Endodermal cell (in vitro differentiated cells): ENCODE data around the gene RRAS. TPM values are rescaled to one million over a fixed set of nuclear protein-coding genes. Genes with fewer than 3 reads are reported as not detected.
"Not testable (repeated sequence)": the region's sequence is repeated elsewhere in the genome, so short reads cannot be mapped to it uniquely, and the experiment has no call there.

ENCODE experiments used
- DNase-seq: peaks from one replicate; pipeline ENCODE4 v3.0.0-alpha.2; 2017
- H3K27ac ChIP-seq: 2 replicates; pipeline ENCODE4 v1.5.1; 2013; ENCODE audit warnings: mild to moderate bottlenecking, low read depth, low read length, moderate library complexity
- H3K27me3 ChIP-seq: 2 replicates; pipeline ENCODE4 v1.6.1; 2013; ENCODE audit warnings: mild to moderate bottlenecking, low read length, moderate library complexity; ENCODE audit not compliant: insufficient read depth, control insufficient read depth, poor library complexity, severe bottlenecking
- H3K36me3 ChIP-seq: 2 replicates; pipeline ENCODE4 v1.7.0; 2013; ENCODE audit warnings: mild to moderate bottlenecking, low read length, moderate library complexity; ENCODE audit not compliant: control insufficient read depth, insufficient read depth
- H3K4me1 ChIP-seq: one replicate; pipeline ENCODE4 v1.7.0; 2013; ENCODE audit warnings: low read length; ENCODE audit not compliant: control insufficient read depth, insufficient read depth
- H3K4me3 ChIP-seq: 2 replicates; pipeline ENCODE4 v1.5.1; 2013; ENCODE audit warnings: mild to moderate bottlenecking, low read length, moderate library complexity
- H3K9ac ChIP-seq: 2 replicates; pipeline ENCODE4 v1.6.1; 2013; ENCODE audit warnings: mild to moderate bottlenecking, low read length, moderate library complexity; ENCODE audit not compliant: poor library complexity, severe bottlenecking; ENCODE audit errors: extremely low read depth
- H3K9me3 ChIP-seq: 2 replicates; pipeline ENCODE4 v1.6.1; 2013; ENCODE audit warnings: mild to moderate bottlenecking, low read length, moderate library complexity; ENCODE audit not compliant: control insufficient read depth
- H3K27ac Mint-ChIP-seq: 2 replicates; pipeline ENCODE4 v1.8.0; 2020; ENCODE audit warnings: mixed read lengths
- H3K27me3 Mint-ChIP-seq: 2 replicates; pipeline ENCODE4 v1.8.0; 2021; ENCODE audit warnings: mild to moderate bottlenecking, mixed read lengths; ENCODE audit not compliant: insufficient read depth
- H3K36me3 Mint-ChIP-seq: 2 replicates; pipeline ENCODE4 v1.8.0; 2020; ENCODE audit warnings: low read depth, mixed read lengths
- H3K4me1 Mint-ChIP-seq: 2 replicates; pipeline ENCODE4 v1.8.0; 2020; ENCODE audit warnings: mixed read lengths
- H3K4me3 Mint-ChIP-seq: 2 replicates; pipeline ENCODE4 v1.8.0; 2020; ENCODE audit warnings: mild to moderate bottlenecking, moderate library complexity, mixed read lengths
- H3K9me3 Mint-ChIP-seq: 2 replicates; pipeline ENCODE4 v1.8.0; 2020; ENCODE audit warnings: mild to moderate bottlenecking, mixed read lengths
- WGBS, 2 experiments: methylation state at CpG; one replicate each; pipeline versions ENCODE4 v1.1.5 to v1.1.7; 2013; ENCODE audit warnings: missing lambda C conversion rate in 2 of 2, mixed read lengths in 1 of 2; ENCODE audit not compliant: insufficient coverage in 1 of 2, insufficient read length in 1 of 2; 5-methylcytosine and 5-hydroxymethylcytosine counted together
- total RNA-seq, 2 donors: library from RNA; stranded (reverse); fragmentation: NEBNext Ultra II Directional in 1 of 2; extraction: Animal tissue kit (Norgen Biotek cat#: 25700) in 1 of 2; gene quantifications; 2 replicates in 1 of 2; 3 replicates in 1 of 2; pipeline ENCODE4 v1.2.1, GENCODE V29; 2021
- TF ChIP-seq, protein P1 (sequence below): fragments of 200-600 bp; sonication (generic); conservative IDR thresholded peaks from 2 replicates; pipeline ENCODE4 v1.5.0; 2021; ENCODE audit warnings: antibody characterized with exemption, mild to moderate bottlenecking

Gene RRAS
- total RNA-seq, 2 donors from 2014 or later = 5.8 to 7.3 TPM

DNA sequence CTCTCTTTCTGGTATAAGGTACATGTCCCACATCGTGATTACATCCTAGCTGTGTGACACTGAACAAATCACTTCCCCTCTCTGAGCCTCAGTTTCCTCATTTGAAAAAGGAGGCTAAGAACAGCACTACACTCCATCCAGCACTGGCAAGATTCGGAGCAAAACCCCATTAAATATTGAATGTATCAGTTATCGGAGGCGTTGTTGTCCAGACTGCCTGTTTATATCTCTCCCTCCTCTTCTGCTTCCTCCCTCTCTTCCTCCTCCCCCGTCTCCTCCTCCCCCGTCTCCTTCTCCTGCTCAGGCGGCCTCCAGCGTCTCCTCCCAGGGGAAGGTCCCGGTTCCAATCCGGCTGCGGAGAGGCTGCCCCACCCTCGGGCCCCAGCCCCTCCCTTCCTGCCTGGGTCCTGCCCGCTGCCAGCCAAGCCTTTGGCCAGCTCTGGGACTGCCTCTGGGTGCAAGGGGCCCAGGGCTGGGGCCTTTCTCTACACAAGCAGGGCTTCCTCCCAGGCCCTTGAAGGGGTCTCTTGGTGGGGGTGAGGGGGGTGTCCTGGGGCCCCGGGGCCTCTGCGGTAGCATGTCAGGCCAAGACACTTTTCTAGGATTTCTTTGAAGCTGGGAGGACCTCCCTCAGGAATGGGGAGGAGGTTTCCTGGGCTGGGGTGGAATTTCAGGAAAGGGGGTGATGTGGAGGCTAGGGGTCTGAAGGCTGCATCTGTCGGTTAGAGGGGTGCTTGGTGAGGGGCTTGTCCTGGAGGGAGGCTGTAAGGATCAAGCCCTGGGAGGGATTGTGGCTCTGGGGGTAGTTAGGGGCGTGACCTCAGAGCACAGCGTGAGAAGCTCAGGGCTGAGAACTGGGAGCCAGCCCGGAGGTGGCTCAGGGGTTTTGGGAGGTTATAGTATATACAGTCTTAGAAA, 1.9 kb downstream of the RRAS start:
- Histone ChIP-seq H3K4me1 (peaks cover 1% of the 10 kb centered on the region), H3K9ac (peak overlapping the region; percentile 6), H3K4me3 (no peak overlapping the region), H3K36me3 (no peaks in the 10 kb centered on the region), H3K27ac (no peak overlapping the region), H3K9me3 (no peaks in the 10 kb centered on the region), H3K27me3 (no peaks in the 10 kb centered on the region)
- DNase-seq = peak; percentile 88
- Mint-ChIP-seq H3K4me3 (peak overlapping the region; percentile 99), H3K27ac (peak overlapping the region; percentile 81), H3K4me1 (peaks cover 30% of the 10 kb centered on the region), H3K27me3 (peaks cover 18% of the 10 kb centered on the region), H3K36me3 (no peaks in the 10 kb centered on the region), H3K9me3 (no peaks in the 10 kb centered on the region)
- WGBS, 2 experiments = 28 to 32% methylated on average over 9 to 19 of the region's 19 CpGs
- TF ChIP-seq, protein P1, sequence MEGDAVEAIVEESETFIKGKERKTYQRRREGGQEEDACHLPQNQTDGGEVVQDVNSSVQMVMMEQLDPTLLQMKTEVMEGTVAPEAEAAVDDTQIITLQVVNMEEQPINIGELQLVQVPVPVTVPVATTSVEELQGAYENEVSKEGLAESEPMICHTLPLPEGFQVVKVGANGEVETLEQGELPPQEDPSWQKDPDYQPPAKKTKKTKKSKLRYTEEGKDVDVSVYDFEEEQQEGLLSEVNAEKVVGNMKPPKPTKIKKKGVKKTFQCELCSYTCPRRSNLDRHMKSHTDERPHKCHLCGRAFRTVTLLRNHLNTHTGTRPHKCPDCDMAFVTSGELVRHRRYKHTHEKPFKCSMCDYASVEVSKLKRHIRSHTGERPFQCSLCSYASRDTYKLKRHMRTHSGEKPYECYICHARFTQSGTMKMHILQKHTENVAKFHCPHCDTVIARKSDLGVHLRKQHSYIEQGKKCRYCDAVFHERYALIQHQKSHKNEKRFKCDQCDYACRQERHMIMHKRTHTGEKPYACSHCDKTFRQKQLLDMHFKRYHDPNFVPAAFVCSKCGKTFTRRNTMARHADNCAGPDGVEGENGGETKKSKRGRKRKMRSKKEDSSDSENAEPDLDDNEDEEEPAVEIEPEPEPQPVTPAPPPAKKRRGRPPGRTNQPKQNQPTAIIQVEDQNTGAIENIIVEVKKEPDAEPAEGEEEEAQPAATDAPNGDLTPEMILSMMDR = no peak

DNA sequence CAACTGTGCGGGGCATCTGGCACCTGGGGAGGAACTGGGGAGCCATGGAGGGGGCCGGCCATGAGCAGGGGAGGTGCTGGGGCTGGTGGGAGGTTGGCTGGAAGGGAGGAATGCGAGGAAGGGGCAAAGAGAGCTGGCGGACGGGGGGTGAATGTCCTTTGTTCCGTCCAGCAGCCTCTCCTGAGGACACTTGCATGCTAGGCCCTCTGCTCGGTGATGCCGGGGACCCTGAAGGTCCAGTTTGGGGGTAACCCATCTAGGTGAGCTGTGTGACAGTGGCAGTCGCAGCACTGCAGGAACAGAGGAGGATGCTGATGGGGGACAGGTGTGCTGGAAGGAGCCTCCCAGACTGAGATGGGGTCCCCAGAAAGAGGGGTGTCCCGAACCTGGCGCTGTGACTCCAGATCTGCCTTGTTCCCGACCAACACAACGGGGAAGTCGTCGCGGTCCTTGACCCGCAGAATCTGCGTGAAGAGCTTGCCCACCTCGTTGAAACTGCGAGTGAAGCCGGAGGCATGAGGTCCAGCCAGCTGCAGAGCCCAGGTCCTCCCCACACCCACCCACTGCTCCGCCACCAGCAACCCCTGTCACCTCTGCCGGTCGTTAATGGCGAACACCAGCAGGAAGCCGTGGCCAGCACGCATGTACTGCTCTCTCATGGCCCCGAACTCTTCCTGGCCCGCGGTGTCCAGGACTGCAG, 3.6 kb downstream of the RRAS start:
- H3K4me1 Mint-ChIP-seq = peaks cover 22% of the 10 kb centered on the region

DNA sequence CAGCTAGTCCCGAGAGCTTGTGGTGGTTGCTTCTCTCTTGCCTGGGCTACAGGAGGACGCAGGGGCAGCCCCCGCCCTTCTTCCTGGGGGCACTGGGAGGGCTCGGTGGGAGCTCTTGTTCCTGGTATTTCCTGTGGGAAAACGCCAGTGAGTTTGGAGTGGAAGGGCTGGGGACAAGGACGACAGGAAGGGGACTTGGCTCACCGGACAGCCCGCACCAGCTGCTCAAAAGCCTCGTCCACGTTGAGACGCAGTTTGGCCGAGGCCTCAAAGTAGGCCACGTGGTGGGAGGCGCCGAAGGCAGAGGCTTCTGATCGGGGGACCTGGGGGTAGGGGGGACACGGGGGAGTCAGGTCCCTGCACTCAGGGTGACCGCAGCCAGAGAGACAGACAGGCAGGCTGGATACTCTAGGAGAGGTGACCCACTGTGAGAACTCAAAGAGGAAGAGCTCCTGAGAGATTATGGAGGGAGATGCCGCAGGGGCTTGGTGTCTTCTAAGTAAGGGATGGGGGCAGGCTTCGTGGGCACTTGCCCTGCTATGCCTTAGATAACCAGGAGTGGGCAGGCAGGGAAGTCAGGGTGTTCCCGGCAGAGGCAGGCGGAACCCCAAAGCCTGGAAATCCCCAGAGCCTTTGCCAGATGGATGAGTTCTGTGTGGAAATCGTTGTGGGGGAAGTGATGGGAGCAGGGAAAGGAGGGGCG, 4.3 kb downstream of the RRAS start:
- peak; percentile 65 for DNase-seq
- H3K4me3 Mint-ChIP-seq = no peak overlapping the region
- Histone ChIP-seq H3K9me3 (no peaks in the 10 kb centered on the region), H3K27me3 (no peaks in the 10 kb centered on the region), H3K36me3 (no peaks in the 10 kb centered on the region), H3K4me1 (no peaks in the 10 kb centered on the region), H3K4me3 (no peak overlapping the region), H3K9ac (no peak overlapping the region), H3K27ac (peak overlapping the region; percentile 53)
- H3K36me3 Mint-ChIP-seq = no peaks in the 10 kb centered on the region
- no peak overlapping the region for H3K27ac Mint-ChIP-seq
- peaks cover 18% of the 10 kb centered on the region for H3K4me1 Mint-ChIP-seq
- WGBS, 2 experiments = 76% methylated on average over 15 to 24 of the region's 24 CpGs
- no peaks in the 10 kb centered on the region for H3K9me3 Mint-ChIP-seq
- TF ChIP-seq, protein P1 = peak; percentile 17
- peaks cover 18% of the 10 kb centered on the region for H3K27me3 Mint-ChIP-seq

More for the DNA sequence above, 3.6 kb downstream of the RRAS start:
- Histone ChIP-seq H3K36me3 (no peaks in the 10 kb centered on the region), H3K9me3 (no peaks in the 10 kb centered on the region), H3K27me3 (no peaks in the 10 kb centered on the region), H3K27ac (no peak overlapping the region), H3K4me1 (no peaks in the 10 kb centered on the region), H3K9ac (no peak overlapping the region), H3K4me3 (no peak overlapping the region)
- peak; percentile 68 for DNase-seq
- H3K36me3 Mint-ChIP-seq = no peaks in the 10 kb centered on the region
- H3K9me3 Mint-ChIP-seq = no peaks in the 10 kb centered on the region
- 87 to 91% methylated on average over 19 to 30 of the region's 30 CpGs for WGBS, 2 experiments
- H3K4me3 Mint-ChIP-seq = no peak overlapping the region
- no peak overlapping the region for H3K27ac Mint-ChIP-seq
- TF ChIP-seq, protein P1 = no peak
- H3K27me3 Mint-ChIP-seq = peaks cover 18% of the 10 kb centered on the region

DNA sequence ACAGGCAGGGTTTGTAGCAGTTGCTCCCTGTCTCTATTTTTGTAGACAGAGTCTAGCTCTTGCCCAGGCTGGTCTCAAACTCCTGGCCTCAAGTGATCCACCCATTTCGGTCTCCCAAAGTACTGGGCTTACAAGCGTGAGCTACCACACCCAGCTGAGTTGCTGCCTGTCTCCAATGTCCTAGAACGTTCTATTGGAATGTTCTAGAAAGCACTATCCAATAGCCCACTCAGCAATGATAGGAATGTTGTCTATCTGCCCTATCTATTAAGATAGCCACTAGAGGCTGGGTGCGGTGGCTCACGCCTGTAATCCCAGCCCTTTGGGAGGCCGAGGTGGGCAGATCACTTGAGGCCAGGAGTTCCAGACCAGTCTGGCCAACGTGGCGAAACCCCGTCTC, 6.7 kb downstream of the RRAS start:
- not testable (repeated sequence) for H3K9me3 Mint-ChIP-seq, H3K27me3 Mint-ChIP-seq, H3K4me1 Mint-ChIP-seq, H3K4me3 Mint-ChIP-seq, H3K27ac ChIP-seq, H3K27ac Mint-ChIP-seq, H3K36me3 ChIP-seq, H3K9me3 ChIP-seq, DNase-seq, H3K4me3 ChIP-seq, H3K9ac ChIP-seq, H3K27me3 ChIP-seq, H3K4me1 ChIP-seq
- peaks cover 10% of the 10 kb centered on the region for H3K36me3 Mint-ChIP-seq
- WGBS, 2 experiments = 87 to 89% methylated on average over 9 of the region's 9 CpGs
